Measurements from ENCODE around the gene ICE1.
"Not testable (repeated sequence)": the region's sequence is repeated elsewhere in the genome, so short reads cannot be mapped to it uniquely, and the experiment has no call there.

ICE1 gene

GRCh38 chr5:5474961-5475360, 52.5 kb downstream of the ICE1 start:
- H3K36me3 ChIP-seq (ENCODE audit: insufficient read depth, low read length), result peaks cover 34% of the 10 kb centered on the region
- DNase-seq (ENCODE audit: low read depth, low spot score), result no peak
- H3K27ac ChIP-seq, result no peak overlapping the region
- H3K9me3 ChIP-seq (ENCODE audit: low read depth, low read length), result no peaks in the 10 kb centered on the region
- no peak overlapping the region for H3K4me3 ChIP-seq
- no peak overlapping the region for H3K9ac ChIP-seq (ENCODE audit: insufficient read length)
- TF ChIP-seq POLR2AphosphoS5 (IDR thresholded peaks at IDR 0.05; ENCODE audit: borderline replicate concordance, low read depth, low read length), result no peak
- TF ChIP-seq EZH2 (IDR thresholded peaks at IDR 0.05), result no peak
- no peak for TF ChIP-seq FOXP2 (optimal IDR thresholded peaks at IDR 0.05; ENCODE audit: control extremely low read depth, extremely low read length, insufficient read depth)

GRCh38 chr5:5475975-5476374, 53.5 kb downstream of the ICE1 start:
- Histone ChIP-seq H3K36me3 (ENCODE audit: insufficient read depth, low read length) (peaks cover 34% of the 10 kb centered on the region), H3K9me3 (ENCODE audit: low read depth, low read length) (no peaks in the 10 kb centered on the region), H3K27ac (no peak overlapping the region), H3K4me3 (no peak overlapping the region), H3K9ac (ENCODE audit: insufficient read length) (no peak overlapping the region)
- TF ChIP-seq POLR2AphosphoS5 (IDR thresholded peaks at IDR 0.05; ENCODE audit: borderline replicate concordance, low read depth, low read length) (no peak), FOXP2 (optimal IDR thresholded peaks at IDR 0.05; ENCODE audit: control extremely low read depth, extremely low read length, insufficient read depth) (no peak), EZH2 (IDR thresholded peaks at IDR 0.05) (no peak)
- DNase-seq (ENCODE audit: low read depth, low spot score), result no peak

GRCh38 chr5:5479578-5479977, 57.1 kb downstream of the ICE1 start:
- not testable (repeated sequence) for H3K9ac ChIP-seq (ENCODE audit: insufficient read length); H3K9me3 ChIP-seq (ENCODE audit: low read depth, low read length); H3K27ac ChIP-seq; DNase-seq (ENCODE audit: low read depth, low spot score); H3K4me3 ChIP-seq
- H3K36me3 ChIP-seq (ENCODE audit: insufficient read depth, low read length), result peaks cover 31% of the 10 kb centered on the region

- no peaks in the 10 kb centered on the region for H3K9me3 ChIP-seq (ENCODE audit: low read depth, low read length)
- no peak overlapping the region for H3K4me3 ChIP-seq
- H3K9ac ChIP-seq (ENCODE audit: insufficient read length), result no peak overlapping the region
- TF ChIP-seq EZH2 (IDR thresholded peaks at IDR 0.05), result no peak
- no peak for TF ChIP-seq FOXP2 (optimal IDR thresholded peaks at IDR 0.05; ENCODE audit: control extremely low read depth, extremely low read length, insufficient read depth)
- TF ChIP-seq POLR2AphosphoS5 (IDR thresholded peaks at IDR 0.05; ENCODE audit: borderline replicate concordance, low read depth, low read length), result no peak
- no peak for DNase-seq (ENCODE audit: low read depth, low spot score)
- H3K36me3 ChIP-seq (ENCODE audit: insufficient read depth, low read length), result peaks cover 21% of the 10 kb centered on the region
- H3K27ac ChIP-seq, result no peak overlapping the region
Observed at GRCh38 chr5:5480481-5481111, 58.1 kb downstream of the ICE1 start.

- H3K9ac ChIP-seq (ENCODE audit: insufficient read length), result no peak overlapping the region
- DNase-seq (ENCODE audit: low read depth, low spot score), result no peak
- no peak overlapping the region for H3K4me3 ChIP-seq
- H3K27ac ChIP-seq, result no peak overlapping the region
- no peak for TF ChIP-seq POLR2AphosphoS5 (IDR thresholded peaks at IDR 0.05; ENCODE audit: borderline replicate concordance, low read depth, low read length)
- no peak for TF ChIP-seq FOXP2 (optimal IDR thresholded peaks at IDR 0.05; ENCODE audit: control extremely low read depth, extremely low read length, insufficient read depth)
- TF ChIP-seq EZH2 (IDR thresholded peaks at IDR 0.05), result no peak
- no peaks in the 10 kb centered on the region for H3K9me3 ChIP-seq (ENCODE audit: low read depth, low read length)
- peaks cover 15% of the 10 kb centered on the region; the same call in 1 of the 2 replicates for H3K36me3 ChIP-seq (ENCODE audit: insufficient read depth, low read length)
Observed at GRCh38 chr5:5481206-5481605, 58.7 kb downstream of the ICE1 start.

GRCh38 chr5:5481633-5482032, 59.2 kb downstream of the ICE1 start:
- Histone ChIP-seq H3K27ac (no peak overlapping the region), H3K9ac (ENCODE audit: insufficient read length) (no peak overlapping the region), H3K4me3 (no peak overlapping the region), H3K9me3 (ENCODE audit: low read depth, low read length) (no peaks in the 10 kb centered on the region), H3K36me3 (ENCODE audit: insufficient read depth, low read length) (peaks cover 11% of the 10 kb centered on the region; the same call in 1 of the 2 replicates)
- no peak for TF ChIP-seq FOXP2 (optimal IDR thresholded peaks at IDR 0.05; ENCODE audit: control extremely low read depth, extremely low read length, insufficient read depth)
- TF ChIP-seq POLR2AphosphoS5 (IDR thresholded peaks at IDR 0.05; ENCODE audit: borderline replicate concordance, low read depth, low read length), result no peak
- no peak for TF ChIP-seq EZH2 (IDR thresholded peaks at IDR 0.05)
- no peak for DNase-seq (ENCODE audit: low read depth, low spot score)

GRCh38 chr5:5483350-5483749, 60.9 kb downstream of the ICE1 start:
- no peak for DNase-seq (ENCODE audit: low read depth, low spot score)
- Histone ChIP-seq H3K27ac (no peak overlapping the region), H3K36me3 (ENCODE audit: insufficient read depth, low read length) (peaks cover 4% of the 10 kb centered on the region; the same call in 1 of the 2 replicates), H3K9ac (ENCODE audit: insufficient read length) (no peak overlapping the region), H3K4me3 (no peak overlapping the region), H3K9me3 (ENCODE audit: low read depth, low read length) (no peaks in the 10 kb centered on the region)
- TF ChIP-seq EZH2 (IDR thresholded peaks at IDR 0.05), result no peak
- no peak for TF ChIP-seq FOXP2 (optimal IDR thresholded peaks at IDR 0.05; ENCODE audit: control extremely low read depth, extremely low read length, insufficient read depth)
- no peak for TF ChIP-seq POLR2AphosphoS5 (IDR thresholded peaks at IDR 0.05; ENCODE audit: borderline replicate concordance, low read depth, low read length)

- no peak for TF ChIP-seq POLR2AphosphoS5 (IDR thresholded peaks at IDR 0.05; ENCODE audit: borderline replicate concordance, low read depth, low read length)
- TF ChIP-seq EZH2 (IDR thresholded peaks at IDR 0.05), result no peak
- no peak for DNase-seq (ENCODE audit: low read depth, low spot score)
- H3K9ac ChIP-seq (ENCODE audit: insufficient read length), result no peak overlapping the region
- peaks cover 7% of the 10 kb centered on the region for H3K36me3 ChIP-seq (ENCODE audit: insufficient read depth, low read length)
- H3K9me3 ChIP-seq (ENCODE audit: low read depth, low read length), result no peaks in the 10 kb centered on the region
- H3K27ac ChIP-seq, result no peak overlapping the region
- no peak overlapping the region for H3K4me3 ChIP-seq
Observed at GRCh38 chr5:5483880-5484598, 61.6 kb downstream of the ICE1 start.

- no peak for TF ChIP-seq POLR2AphosphoS5 (IDR thresholded peaks at IDR 0.05; ENCODE audit: borderline replicate concordance, low read depth, low read length)
- no peak for TF ChIP-seq EZH2 (IDR thresholded peaks at IDR 0.05)
- TF ChIP-seq FOXP2 (optimal IDR thresholded peaks at IDR 0.05; ENCODE audit: control extremely low read depth, extremely low read length, insufficient read depth), result no peak
Observed at GRCh38 chr5:5486122-5486521, 63.6 kb downstream of the ICE1 start.

More at GRCh38 chr5:5486122-5486521, 63.6 kb downstream of the ICE1 start:
- Histone ChIP-seq H3K9ac (ENCODE audit: insufficient read length) (no peak overlapping the region), H3K9me3 (ENCODE audit: low read depth, low read length) (no peaks in the 10 kb centered on the region), H3K27ac (no peak overlapping the region), H3K36me3 (ENCODE audit: insufficient read depth, low read length) (peaks cover 6% of the 10 kb centered on the region), H3K4me3 (no peak overlapping the region)
- no peak for DNase-seq (ENCODE audit: low read depth, low spot score)

All from SK-N-MC (cell line).